Measurements from ENCODE around the gene GOT2.

DNA sequence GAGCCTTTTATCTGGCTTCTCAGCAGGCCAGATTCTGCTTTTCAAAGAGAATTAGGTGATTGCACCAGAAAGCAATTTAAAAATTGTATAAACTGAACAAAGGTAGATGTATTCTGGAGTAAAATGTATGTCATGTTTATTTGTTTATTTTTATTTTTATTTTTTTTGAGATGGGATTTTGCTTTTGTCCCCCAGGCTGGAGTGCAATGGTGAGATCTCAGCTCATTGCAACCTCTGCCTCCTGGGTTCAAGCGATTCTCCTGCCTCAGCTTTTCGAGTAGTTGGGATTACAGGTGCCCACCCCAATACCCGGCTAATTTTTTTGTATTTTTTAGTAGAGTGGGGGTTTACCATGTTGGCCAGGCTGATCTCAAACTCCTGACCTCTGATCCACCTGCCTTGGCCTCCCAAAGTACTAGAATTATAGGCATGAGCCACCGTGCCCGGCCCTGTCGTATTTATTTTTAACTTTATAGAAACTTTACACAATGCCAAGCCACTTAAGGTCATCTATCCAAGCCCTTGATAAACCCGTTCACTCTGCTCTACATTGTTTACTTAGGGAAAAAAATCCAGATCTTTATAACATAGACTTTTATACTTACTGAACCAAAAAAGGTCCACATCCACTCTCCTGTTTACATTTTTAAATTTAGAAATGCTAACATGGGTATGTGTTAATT, 22.7 kb upstream of the GOT2 start:
- TF ChIP-seq, protein P1, sequence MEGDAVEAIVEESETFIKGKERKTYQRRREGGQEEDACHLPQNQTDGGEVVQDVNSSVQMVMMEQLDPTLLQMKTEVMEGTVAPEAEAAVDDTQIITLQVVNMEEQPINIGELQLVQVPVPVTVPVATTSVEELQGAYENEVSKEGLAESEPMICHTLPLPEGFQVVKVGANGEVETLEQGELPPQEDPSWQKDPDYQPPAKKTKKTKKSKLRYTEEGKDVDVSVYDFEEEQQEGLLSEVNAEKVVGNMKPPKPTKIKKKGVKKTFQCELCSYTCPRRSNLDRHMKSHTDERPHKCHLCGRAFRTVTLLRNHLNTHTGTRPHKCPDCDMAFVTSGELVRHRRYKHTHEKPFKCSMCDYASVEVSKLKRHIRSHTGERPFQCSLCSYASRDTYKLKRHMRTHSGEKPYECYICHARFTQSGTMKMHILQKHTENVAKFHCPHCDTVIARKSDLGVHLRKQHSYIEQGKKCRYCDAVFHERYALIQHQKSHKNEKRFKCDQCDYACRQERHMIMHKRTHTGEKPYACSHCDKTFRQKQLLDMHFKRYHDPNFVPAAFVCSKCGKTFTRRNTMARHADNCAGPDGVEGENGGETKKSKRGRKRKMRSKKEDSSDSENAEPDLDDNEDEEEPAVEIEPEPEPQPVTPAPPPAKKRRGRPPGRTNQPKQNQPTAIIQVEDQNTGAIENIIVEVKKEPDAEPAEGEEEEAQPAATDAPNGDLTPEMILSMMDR (IDR thresholded peaks at IDR 0.05) = no peak
- TF ChIP-seq POLR2AphosphoS5 (IDR thresholded peaks at IDR 0.05) = no peak
- TF ChIP-seq POLR2A (IDR thresholded peaks at IDR 0.05; ENCODE audit: low read depth) = no peak

All from esophagus muscularis mucosa (tissue), 3 donors.